ENCODE data around the gene TMEM179.

The TMEM179 gene

GRCh38 chr14:104599446-104599845, 5.1 kb downstream of the TMEM179 start:
- H3K4me3 ChIP-seq (ENCODE audit: low read length): no peak overlapping the region
- DNase-seq (ENCODE audit: low read depth): no peak
- TF ChIP-seq CTCF (IDR thresholded peaks at IDR 0.05; ENCODE audit: insufficient read depth, low read depth, low read length, missing control alignments): no peak

DNA sequence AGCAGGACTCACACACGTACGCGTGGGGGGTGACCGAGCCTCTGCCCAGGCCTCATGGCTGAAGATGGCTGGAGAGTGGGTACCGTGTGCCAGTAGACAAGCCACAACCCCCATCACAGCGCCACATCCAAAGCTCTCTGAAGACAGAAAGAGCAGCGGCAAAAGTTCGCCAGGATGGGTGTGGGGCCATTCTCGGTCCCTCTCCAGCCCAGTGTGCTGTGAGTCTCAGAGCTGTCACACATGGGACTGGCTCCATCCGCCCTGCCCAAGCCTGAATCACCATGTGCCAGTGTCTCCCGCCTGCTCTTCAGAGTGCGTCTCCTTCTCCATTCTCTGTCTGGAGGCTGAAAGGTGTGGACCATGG, 5.7 kb downstream of the TMEM179 start:
- H3K4me3 ChIP-seq (ENCODE audit: low read length): no peak overlapping the region
- DNase-seq (ENCODE audit: low read depth): no peak
- no peak for TF ChIP-seq CTCF (IDR thresholded peaks at IDR 0.05; ENCODE audit: insufficient read depth, low read depth, low read length, missing control alignments)

DNA sequence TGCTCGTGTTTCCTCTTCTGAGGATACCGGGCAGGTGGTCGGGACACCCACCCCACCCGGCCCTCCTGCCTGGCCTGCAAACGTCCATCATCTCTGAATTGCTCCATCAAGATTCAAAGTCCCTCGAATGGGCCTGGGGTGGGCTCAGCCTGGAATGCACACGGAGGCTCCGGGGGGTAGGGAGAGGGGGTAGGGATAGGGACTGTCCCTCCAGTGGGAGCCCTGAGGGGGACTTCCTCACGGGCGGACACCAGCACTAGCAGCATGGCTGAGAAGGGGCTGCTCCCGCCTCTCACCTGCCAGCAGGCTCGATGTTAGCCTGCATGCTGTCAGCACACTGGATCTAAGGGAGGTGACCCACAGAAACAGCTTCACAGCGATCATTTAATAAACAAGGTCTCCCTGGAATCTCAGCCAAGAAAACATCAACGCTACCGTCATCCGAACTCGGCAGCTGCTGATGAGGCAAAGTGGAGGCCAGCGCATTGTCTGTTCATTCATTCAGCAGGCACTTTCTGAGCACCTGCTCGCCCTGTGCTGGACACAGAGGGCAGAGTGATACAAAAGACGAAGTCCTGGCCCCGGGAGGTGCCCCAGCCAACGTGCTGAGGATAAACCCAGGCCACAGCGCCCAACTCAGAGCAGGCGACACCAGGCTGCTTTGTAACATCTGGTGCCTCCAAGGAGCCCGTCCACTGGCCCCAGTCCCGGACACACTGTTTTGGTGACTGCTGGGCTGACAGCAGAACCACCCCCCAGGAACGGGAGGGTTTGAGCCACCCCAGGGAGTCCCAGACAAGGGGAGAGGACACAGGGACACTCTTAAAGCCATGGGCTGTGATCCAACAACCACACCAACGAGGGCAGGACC, 6.3 kb downstream of the TMEM179 start:
- DNase-seq (ENCODE audit: low read depth): no peak
- no peak for TF ChIP-seq CTCF (IDR thresholded peaks at IDR 0.05; ENCODE audit: insufficient read depth, low read depth, low read length, missing control alignments)
- no peak overlapping the region for H3K4me3 ChIP-seq (ENCODE audit: low read length)

DNA sequence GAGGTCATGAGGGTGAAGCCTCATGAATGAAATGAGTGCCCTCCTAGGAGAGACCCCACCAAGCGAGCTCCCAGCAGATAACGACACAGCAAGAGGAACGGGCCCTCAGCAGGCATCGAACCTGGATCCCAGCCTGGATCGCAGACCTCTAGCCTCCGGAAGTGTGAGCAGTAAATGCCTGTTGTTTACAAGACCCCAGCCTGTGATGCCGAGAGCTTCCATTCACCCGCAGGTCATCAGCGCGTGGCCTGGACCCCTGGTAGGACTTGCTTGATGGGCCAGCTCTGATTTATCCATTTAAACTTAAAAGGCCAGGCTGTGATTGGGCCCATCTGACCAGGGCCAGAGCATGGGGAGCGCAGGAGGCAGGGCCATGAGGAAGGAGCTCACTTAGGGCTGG, 7.0 kb downstream of the TMEM179 start:
- H3K4me3 ChIP-seq (ENCODE audit: low read length): no peak overlapping the region
- DNase-seq (ENCODE audit: low read depth): no peak
- TF ChIP-seq CTCF (IDR thresholded peaks at IDR 0.05; ENCODE audit: insufficient read depth, low read depth, low read length, missing control alignments): no peak

DNA sequence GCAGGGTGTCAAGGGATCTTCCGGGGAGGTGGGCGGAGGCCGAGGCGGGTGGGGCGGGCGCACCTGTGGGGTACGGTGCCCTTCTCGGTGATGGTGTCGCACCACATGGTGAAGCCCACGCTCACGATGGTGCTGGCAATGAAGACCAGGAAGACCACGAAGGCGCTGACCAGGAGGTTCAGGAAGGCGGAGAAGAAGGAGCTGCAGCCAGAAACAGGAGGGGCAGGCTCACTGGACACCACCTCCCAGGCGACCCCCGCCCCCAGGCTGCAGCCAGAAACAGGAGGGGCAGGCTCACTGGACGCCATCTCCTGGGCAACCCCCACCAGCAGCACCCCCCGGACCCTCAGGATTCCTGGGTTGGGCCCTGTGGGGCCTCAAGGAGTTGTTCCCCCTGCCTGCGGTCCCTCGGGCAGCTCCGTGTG, 7.6 kb downstream of the TMEM179 start:
- TF ChIP-seq CTCF (IDR thresholded peaks at IDR 0.05; ENCODE audit: insufficient read depth, low read depth, low read length, missing control alignments): no peak
- DNase-seq (ENCODE audit: low read depth): no peak
- no peak overlapping the region for H3K4me3 ChIP-seq (ENCODE audit: low read length)

GRCh38 chr14:104596451-104596918, 8.1 kb downstream of the TMEM179 start:
- DNase-seq (ENCODE audit: low read depth): no peak
- no peak for TF ChIP-seq CTCF (IDR thresholded peaks at IDR 0.05; ENCODE audit: insufficient read depth, low read depth, low read length, missing control alignments)

More at GRCh38 chr14:104596451-104596918, 8.1 kb downstream of the TMEM179 start:
- H3K4me3 ChIP-seq (ENCODE audit: low read length): no peak overlapping the region

Measured in epithelial cell of esophagus (primary cell).